HuH-7.5 (cell line): ENCODE measurements around the gene MYMX.

ENCODE experiments used
- DNase-seq: peaks from one replicate; pipeline ENCODE4 v3.0.0; 2011; ENCODE audit warnings: low spot score

MYMX gene

DNA sequence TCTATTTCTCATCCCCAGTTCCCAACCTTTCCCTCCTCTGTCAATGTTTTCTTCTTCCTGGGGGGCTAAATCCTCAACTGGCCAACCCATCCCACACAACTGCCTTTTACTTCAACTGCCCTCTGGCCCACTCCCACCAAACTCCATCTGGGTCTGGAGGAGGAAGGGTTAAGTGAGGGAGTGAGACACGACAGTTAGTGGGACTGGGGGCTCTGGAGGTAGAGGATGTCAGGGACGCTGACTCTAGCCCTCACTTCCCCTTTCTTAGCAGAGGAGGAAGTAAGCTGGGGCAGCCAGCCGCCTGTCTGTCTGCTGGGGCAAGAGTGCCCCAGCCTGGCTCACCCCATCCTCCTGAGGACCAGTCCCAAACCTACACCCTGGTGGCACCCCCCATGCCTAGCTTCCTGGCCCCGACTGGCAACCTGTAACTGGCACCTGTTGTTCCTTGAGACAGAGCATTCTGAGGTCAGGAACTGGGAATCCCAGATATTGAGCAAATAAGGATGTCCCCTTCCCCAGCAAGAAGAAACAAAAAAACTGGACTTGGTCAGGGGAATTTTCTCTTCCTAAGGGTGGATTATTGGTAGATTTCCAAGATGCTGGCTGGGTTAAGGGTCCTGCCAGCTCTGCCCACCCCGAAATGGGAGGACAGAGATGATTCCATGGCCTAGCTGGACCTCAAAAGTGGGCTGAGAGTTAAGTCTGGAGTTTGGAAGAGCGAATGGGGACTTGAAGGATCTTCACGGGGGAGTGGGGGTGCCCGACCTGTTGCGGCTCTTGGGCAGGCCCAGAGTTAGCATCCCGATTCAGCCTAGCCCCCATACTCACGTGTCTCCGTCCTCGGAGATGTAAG lies 47.7 kb downstream of the MYMX start:
- DNase-seq, result no peak

DNA sequence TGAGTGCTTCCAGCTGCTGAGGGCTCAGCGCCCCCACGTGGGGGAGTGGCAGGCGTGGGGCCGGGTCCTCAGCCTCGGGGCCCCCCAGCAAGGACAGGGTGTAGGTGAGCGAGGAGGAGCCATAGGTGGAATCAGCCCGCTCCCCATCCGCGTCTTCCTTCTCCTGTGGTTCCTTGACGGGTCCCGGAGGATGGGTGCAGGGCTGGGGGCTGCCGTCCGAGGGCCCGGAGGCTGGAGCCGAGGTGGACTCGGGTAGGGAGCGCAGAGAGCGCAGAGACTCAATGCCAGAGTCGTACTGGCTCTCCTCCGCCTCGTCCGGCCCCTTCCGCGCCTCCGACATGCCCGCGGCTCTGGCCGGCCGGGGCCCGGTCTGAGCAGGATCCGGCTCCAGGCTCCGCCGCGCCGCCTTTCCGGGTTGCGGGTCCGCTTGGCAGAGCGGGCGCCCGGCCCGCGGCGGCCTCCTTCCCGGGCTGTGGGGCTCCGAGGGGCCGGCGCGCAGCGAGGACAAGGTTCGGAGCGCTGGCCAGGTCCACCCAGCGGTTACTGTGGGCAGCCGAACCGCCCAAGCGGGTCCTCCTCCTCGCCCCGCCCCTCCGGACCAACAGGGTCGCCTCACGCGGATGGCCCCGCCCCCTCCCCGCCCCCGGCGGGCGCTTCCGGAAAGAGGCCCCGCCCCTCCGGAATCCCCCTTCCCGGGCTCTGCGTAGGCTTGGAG lies 48.4 kb downstream of the MYMX start, which contains the start of gene NFKBIE:
Gene NFKBIE (minus strand): TSS at position 545 of the 715 bp plus-strand sequence. CDS start 205 bp downstream, at position 340.
- peak; percentile 90 for DNase-seq

DNA sequence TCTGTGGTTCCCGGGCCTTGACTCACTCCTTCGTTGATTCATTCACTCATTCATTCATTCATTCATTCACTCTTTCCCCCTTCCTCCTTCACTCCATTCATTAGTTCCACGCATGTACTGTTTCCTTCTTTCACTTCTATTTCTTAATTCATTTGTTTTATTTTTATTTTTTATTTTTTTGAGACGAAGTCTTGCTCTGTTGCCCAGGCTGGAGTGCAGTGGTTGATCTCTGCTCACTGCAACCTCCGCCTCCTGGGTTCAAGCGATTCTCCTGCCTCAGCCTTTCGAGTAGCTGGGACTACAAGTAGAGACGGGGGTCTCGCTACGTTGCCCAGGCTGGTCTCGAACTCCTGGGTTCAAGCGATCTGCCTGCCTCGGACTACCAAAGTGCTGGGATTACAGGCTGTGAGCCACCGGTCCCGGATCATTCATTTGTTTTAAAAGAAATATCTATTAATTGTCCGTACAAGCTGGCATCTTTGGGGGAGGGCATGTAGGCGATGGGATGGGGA lies 49.1 kb downstream of the MYMX start:
- no peak for DNase-seq

DNA sequence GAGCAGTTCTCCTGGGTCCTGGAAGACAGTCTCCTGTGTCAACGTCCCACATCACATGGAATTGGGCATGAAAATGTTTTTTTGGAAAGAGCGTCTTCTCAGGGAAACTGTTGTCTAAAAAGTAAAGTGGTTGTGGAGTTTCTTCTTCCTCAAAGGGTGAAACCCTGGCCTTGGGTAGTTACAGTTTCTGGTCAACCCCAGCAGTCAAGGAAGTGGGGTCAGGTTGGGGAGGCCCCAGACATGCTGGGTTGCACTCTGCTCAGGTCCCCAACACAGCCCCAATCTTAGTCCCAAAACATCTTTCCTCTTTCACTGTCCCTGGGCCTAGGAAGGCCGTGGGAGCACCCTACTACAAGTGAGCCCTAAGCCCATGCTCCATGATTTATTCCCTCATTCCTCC lies 49.6 kb downstream of the MYMX start:
- DNase-seq, result no peak

DNA sequence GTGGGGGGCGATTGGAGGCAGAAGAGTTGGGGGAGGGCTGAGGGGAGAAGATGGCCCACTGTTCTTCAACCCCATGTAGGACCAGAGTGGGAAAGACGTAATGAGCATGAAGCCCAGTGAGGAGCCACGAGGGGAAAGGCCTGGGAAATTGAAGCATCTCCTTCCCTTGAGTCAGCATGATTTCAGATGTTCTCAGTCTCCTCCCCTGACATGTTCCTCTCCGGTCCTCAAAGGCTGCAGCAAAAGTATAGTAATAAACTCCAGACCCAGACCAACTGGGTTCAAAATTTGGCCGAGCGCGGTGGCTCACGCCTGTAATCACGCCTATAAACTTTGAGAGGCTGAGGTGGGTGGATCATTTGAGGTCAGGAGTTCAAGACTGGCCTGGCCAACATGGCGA lies 50.5 kb downstream of the MYMX start:
- DNase-seq, result no peak
